ENCODE measurements around the gene MRAP2.
"Not testable (repeated sequence)": the region's sequence is repeated elsewhere in the genome, so short reads cannot be mapped to it uniquely, and the experiment has no call there.

Gene MRAP2

DNA sequence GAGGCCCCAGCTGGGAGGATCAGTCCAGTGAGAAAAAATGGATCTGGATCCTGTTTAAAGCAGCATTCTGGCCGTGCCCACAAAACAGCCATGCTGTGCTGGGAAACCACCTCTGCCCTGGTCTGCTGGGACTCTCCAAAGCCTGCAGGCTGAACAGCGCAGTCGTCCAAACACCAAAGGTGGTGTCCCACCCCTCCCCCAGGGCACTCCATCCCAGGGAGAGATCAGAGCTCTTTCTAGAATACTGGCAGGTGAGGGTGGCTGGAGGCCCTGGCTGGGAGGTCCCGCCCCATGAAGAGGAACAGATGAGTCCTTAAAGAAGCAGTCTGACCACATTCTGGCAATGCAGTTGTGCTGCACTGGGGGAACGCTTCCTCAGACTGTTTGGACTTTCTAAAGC lies 84.6 kb downstream of the MRAP2 start:
- TF ChIP-seq, protein P1, sequence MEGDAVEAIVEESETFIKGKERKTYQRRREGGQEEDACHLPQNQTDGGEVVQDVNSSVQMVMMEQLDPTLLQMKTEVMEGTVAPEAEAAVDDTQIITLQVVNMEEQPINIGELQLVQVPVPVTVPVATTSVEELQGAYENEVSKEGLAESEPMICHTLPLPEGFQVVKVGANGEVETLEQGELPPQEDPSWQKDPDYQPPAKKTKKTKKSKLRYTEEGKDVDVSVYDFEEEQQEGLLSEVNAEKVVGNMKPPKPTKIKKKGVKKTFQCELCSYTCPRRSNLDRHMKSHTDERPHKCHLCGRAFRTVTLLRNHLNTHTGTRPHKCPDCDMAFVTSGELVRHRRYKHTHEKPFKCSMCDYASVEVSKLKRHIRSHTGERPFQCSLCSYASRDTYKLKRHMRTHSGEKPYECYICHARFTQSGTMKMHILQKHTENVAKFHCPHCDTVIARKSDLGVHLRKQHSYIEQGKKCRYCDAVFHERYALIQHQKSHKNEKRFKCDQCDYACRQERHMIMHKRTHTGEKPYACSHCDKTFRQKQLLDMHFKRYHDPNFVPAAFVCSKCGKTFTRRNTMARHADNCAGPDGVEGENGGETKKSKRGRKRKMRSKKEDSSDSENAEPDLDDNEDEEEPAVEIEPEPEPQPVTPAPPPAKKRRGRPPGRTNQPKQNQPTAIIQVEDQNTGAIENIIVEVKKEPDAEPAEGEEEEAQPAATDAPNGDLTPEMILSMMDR (IDR thresholded peaks at IDR 0.05; ENCODE audit: low read depth, low read length, missing control alignments): no peak
- in situ Hi-C loops (cut with HindIII; ENCODE audit: low sequenced_read_pairs): no loop called here
- DNase-seq (ENCODE audit: low read depth): no peak
- no peak overlapping the region for H3K4me3 ChIP-seq (ENCODE audit: low read depth, low read length)

DNA sequence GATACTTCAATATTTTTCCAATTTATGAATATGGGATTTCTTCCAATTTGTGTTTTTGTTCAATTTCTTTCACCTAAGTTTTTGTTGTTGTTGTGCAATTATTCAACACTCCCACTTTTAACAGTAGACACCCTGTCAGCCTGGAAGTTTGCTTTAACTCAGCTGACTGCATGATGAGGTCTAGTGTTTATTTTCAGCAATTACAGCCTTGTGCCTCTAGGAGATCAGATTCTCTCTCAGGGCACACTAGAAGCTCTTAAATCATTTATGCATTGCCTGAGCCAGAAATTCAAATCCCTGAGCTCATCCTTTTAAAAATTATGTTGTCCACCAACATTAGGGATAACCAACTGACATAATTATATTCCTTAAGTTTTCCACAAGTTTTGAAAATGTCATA lies 85.7 kb downstream of the MRAP2 start:
- TF ChIP-seq, protein P1 (IDR thresholded peaks at IDR 0.05; ENCODE audit: low read depth, low read length, missing control alignments): no peak
- no peak overlapping the region for H3K4me3 ChIP-seq (ENCODE audit: low read depth, low read length)
- no peak for DNase-seq (ENCODE audit: low read depth)
- in situ Hi-C loops (cut with HindIII; ENCODE audit: low sequenced_read_pairs): no loop called here

DNA sequence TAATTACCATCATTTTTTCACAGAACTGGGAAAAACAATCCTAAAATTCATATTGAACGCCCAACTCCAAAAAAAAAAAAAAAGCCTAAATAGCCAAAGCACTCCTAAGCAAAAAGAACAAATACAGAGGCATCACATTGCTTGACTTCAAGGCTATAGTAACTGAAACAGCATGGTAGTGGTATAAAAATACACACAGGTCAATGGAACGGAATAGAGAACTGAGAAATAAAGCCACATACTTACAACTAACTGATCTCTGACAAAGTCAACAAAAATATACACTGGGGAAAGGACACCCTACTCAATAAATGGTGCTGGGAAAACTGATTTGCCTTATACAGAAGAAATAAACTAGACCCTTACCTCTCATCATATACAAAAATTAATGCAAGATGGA lies 89.6 kb downstream of the MRAP2 start:
- H3K4me3 ChIP-seq (ENCODE audit: low read depth, low read length): no peak overlapping the region
- in situ Hi-C loops (cut with HindIII; ENCODE audit: low sequenced_read_pairs): no loop called here
- DNase-seq (ENCODE audit: low read depth): no peak
- TF ChIP-seq, protein P1 (IDR thresholded peaks at IDR 0.05; ENCODE audit: low read depth, low read length, missing control alignments): no peak

DNA sequence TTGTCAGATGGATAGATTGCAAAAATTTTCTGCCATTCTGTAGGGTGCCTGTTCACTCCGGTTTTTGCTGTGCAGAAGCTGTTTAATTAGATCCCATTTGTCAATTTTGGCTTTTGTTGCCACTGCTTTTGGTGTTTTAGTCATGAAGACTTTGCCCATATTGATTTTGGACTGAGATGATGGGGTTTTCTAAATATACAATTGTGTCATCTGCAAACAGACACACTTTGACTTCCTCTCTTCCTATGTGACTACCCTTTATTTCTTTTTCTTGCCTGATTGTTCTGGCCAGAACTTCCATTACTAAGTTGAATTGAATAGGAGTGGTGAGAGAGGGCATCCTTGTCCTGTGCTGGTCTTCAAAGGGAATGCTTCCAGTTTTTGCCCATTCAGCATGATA lies 96.0 kb downstream of the MRAP2 start:
- in situ Hi-C loops (cut with HindIII; ENCODE audit: low sequenced_read_pairs); H3K4me3 ChIP-seq (ENCODE audit: low read depth, low read length); DNase-seq (ENCODE audit: low read depth): not testable (repeated sequence)

DNA sequence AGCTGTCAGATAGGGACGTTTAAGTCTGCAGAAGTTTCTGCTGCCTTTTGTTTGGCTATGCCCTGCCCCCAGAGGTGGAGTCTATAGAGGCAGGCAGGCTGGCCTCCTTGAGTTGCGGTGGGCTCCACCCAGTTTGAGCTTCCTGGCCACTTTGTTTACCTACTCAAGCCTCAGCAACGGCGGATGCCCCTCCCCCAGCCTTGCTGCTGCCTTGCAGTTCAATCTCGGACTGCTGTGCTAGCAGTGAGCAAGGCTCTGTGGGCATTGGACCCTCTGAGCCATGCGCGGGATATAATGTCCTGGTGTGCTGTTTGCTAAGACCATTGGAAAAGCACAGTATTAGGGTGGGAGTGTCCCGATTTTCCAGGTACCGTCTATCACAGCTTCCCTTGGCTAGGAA lies 99.8 kb downstream of the MRAP2 start:
- in situ Hi-C loops (cut with HindIII; ENCODE audit: low sequenced_read_pairs); DNase-seq (ENCODE audit: low read depth); H3K4me3 ChIP-seq (ENCODE audit: low read depth, low read length): not testable (repeated sequence)

DNA sequence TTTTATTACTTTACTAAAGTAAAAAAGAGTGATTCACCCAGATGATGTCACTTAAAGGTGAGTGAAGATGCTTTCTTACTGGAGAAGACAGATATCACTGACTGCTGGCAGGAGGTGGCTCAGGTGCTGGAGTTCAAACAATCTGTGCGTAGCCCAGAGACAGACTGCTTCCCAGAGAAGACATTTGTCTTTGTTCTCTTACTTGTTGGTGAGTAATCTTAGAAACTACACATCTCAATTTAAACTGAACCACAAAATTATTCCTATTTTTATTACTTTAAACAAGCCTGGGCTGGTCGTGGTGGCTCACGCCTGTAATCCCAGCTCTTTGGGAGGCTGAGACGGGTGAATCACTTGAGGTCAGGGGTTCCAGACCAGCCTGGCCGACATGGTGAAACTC lies 101.7 kb downstream of the MRAP2 start:
- no peak for DNase-seq (ENCODE audit: low read depth)

DNA sequence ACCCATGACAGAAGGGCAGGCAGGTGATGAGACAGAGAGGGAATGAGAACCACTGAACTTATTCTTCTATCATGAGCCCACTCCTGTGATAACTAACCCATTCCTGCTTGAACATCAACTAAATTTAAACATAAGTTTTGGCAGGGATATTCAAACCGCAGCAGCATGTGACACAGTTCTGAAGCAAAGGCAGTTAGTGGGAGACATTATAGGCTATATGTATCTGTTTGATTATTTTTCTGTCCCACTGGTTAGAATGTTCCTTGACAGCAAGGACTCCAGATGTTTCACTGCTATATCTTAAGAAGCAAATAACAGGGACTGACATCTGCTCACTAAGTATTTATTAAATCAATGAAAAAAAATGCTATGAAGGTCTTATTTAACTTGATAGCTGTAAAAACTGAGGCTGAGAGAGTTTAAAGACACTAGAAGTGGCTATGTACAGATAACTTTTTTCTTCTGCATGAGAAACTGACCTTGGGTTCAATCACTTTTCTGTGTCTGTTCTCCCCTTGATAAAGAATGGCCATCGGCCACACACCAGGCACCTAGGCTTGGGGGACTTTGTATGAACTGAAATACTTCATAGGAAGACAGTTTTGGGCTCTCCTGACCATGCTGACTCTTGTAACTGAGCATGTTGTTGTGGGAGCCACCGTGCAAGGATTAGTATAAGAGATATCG lies 102.9 kb downstream of the MRAP2 start:
- no peak overlapping the region for H3K4me3 ChIP-seq (ENCODE audit: low read depth, low read length)
- DNase-seq (ENCODE audit: low read depth): no peak
- in situ Hi-C loops (cut with HindIII; ENCODE audit: low sequenced_read_pairs): no loop called here
- TF ChIP-seq, protein P1 (IDR thresholded peaks at IDR 0.05; ENCODE audit: low read depth, low read length, missing control alignments): no peak

More for the DNA sequence above, 101.7 kb downstream of the MRAP2 start:
- in situ Hi-C loops (cut with HindIII; ENCODE audit: low sequenced_read_pairs): no loop called here
- no peak overlapping the region for H3K4me3 ChIP-seq (ENCODE audit: low read depth, low read length)
- TF ChIP-seq, protein P1 (IDR thresholded peaks at IDR 0.05; ENCODE audit: low read depth, low read length, missing control alignments): no peak

DNA sequence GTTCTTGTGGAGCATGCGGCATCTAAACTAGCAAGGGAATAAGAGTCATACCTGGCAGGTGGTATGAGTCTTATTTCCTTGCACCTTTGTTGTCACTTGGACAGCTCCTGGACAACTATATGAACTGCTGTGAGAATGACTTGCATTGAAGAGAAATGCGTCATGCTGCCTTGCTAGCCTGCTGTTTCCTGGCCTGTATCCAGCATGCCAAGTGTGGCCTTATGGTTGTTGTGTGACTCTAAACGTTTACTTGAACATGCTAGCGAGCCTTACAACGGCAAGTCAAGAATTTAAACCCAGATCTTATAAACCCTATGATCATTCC lies 103.4 kb downstream of the MRAP2 start:
- in situ Hi-C loops (cut with HindIII; ENCODE audit: low sequenced_read_pairs): no loop called here
- TF ChIP-seq, protein P1 (IDR thresholded peaks at IDR 0.05; ENCODE audit: low read depth, low read length, missing control alignments): no peak
- peak; percentile 86 for DNase-seq (ENCODE audit: low read depth)
- no peak overlapping the region for H3K4me3 ChIP-seq (ENCODE audit: low read depth, low read length)

Measured in astrocyte of the cerebellum (primary cell).